ENCODE measurements around the gene VAV3.

The VAV3 gene

GRCh38 chr1:107532318-107532717 lies 432.7 kb downstream of the VAV3 start:
- no peak for DNase-seq (ENCODE audit: low read depth)

GRCh38 chr1:107531065-107531908 lies 433.7 kb downstream of the VAV3 start:
- DNase-seq (ENCODE audit: low read depth), result no peak

- no peak for DNase-seq (ENCODE audit: low read depth)
These were observed 434.4 kb downstream of the VAV3 start for GRCh38 chr1:107530543-107530942.

GRCh38 chr1:107529511-107530149 lies 435.4 kb downstream of the VAV3 start:
- peak; percentile 30 for DNase-seq (ENCODE audit: low read depth)

GRCh38 chr1:107526524-107527198 lies 438.3 kb downstream of the VAV3 start:
- no peak for DNase-seq (ENCODE audit: low read depth)

- DNase-seq (ENCODE audit: low read depth), result no peak
These were observed 439.0 kb downstream of the VAV3 start for GRCh38 chr1:107525961-107526360.

- DNase-seq (ENCODE audit: low read depth), result peak; percentile 1
These were observed 439.8 kb downstream of the VAV3 start for GRCh38 chr1:107525145-107525544.

- DNase-seq (ENCODE audit: low read depth), result no peak
These were observed 440.7 kb downstream of the VAV3 start for GRCh38 chr1:107524301-107524700.

- DNase-seq (ENCODE audit: low read depth), result no peak
These were observed 441.2 kb downstream of the VAV3 start for GRCh38 chr1:107523736-107524135.

GRCh38 chr1:107523061-107523460 lies 441.9 kb downstream of the VAV3 start:
- no peak for DNase-seq (ENCODE audit: low read depth)

Data from EH (cell line).